ENCODE results near the gene BACH2.
"Not testable (repeated sequence)": the region's sequence is repeated elsewhere in the genome, so short reads cannot be mapped to it uniquely, and the experiment has no call there.

BACH2 gene

DNA sequence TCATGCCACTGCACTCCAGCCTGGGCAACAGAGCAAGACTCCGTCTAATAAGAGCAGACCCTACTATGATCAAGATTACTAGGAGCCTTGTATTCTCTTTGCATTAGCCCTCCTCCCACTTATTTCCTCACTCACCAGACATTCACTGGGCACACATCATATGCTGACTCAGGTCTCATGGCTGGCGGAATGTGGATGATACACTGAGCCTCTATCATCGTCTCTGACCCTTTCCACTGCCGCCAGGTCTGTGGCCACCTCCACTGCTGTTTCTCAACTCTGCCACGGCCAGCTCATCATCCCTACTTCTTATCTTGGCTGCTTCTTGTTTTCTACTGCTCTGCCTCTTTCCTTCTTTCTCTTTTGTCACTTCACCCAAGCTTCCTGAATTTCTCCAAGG is 161.0 kb downstream of the BACH2 start:
- no peak overlapping the region for H3K4me3 ChIP-seq (ENCODE audit: low read depth, low read length)
- TF ChIP-seq, protein P1, sequence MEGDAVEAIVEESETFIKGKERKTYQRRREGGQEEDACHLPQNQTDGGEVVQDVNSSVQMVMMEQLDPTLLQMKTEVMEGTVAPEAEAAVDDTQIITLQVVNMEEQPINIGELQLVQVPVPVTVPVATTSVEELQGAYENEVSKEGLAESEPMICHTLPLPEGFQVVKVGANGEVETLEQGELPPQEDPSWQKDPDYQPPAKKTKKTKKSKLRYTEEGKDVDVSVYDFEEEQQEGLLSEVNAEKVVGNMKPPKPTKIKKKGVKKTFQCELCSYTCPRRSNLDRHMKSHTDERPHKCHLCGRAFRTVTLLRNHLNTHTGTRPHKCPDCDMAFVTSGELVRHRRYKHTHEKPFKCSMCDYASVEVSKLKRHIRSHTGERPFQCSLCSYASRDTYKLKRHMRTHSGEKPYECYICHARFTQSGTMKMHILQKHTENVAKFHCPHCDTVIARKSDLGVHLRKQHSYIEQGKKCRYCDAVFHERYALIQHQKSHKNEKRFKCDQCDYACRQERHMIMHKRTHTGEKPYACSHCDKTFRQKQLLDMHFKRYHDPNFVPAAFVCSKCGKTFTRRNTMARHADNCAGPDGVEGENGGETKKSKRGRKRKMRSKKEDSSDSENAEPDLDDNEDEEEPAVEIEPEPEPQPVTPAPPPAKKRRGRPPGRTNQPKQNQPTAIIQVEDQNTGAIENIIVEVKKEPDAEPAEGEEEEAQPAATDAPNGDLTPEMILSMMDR (IDR thresholded peaks at IDR 0.05; ENCODE audit: insufficient read depth, low read depth, low read length, missing control alignments) = no peak
- no peak for DNase-seq (ENCODE audit: low read depth)

DNA sequence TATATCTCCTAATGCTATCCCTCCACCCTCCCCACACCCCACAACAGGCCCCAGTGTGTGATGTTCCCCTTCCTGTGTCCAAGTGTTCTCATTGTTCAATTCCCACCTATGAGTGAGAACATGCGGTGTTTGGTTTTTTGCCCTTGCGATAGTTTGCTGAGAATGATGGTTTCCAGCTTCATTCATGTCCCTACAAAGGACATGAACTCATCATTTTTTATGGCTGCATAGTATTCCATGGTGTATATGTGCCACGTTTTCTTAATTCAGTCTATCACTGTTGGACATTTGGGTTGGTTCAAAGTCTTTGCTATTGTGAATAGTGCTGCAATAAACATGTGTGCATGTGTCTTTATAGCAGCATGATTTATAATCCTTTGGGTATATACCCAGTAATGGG is 163.0 kb downstream of the BACH2 start:
- not testable (repeated sequence) for DNase-seq (ENCODE audit: low read depth); H3K4me3 ChIP-seq (ENCODE audit: low read depth, low read length)

DNA sequence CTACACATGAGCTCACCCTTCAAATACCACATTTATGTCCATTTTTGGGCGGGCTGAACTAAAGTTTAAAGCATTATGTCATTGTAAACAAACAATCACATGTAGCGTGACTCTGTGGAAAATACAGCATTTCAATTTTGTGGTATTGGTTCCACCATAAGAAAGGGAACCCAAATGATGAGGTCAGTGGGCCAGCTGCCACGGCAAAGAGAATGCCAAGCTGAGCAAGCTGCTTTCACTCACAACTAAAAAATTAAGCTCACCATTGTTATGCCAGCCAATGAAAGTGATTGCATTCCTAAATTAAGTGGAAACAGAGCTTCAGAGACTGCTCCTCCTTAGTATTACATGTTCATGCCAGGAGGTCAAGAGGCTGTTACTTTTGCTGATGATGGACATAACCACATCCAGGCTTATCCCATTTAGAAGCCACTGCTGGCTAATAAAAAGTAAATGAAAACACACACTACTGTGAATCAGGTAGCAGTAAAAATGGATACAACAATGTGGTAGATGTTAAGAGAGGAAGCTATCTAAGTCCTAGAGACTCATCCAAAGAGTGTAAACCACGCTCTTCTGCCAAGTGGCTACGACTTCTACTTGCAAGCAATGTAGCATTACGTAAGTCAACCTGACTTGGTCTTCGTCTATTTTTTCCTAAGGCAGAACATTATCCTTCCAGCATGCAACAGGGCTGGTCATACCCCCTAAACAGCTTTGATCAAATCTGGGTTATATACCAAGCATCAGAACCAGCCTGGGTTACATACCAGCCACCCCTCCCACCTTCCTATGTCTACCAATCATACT is 164.8 kb downstream of the BACH2 start:
- TF ChIP-seq, protein P1 (IDR thresholded peaks at IDR 0.05; ENCODE audit: insufficient read depth, low read depth, low read length, missing control alignments) = no peak
- no peak overlapping the region for H3K4me3 ChIP-seq (ENCODE audit: low read depth, low read length)
- no peak for DNase-seq (ENCODE audit: low read depth)

DNA sequence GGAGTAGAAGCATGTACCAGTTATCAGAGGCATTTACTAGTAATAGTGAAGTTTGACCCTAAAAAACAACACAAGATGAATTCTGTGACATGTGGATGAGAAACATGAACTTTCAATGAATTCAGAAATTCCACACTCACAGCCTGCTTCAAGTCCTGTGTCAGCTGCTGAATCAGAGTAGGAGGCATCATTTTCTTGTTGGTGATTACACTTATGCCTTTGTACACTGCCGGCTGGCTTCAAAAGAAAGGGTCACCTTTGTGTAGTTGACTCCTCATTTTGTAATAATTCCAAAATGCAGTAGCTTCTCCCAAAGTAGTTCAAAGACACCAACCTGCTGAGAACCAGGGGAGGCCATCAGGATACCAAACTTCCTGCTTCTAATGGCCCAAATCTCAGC is 165.5 kb downstream of the BACH2 start:
- H3K4me3 ChIP-seq (ENCODE audit: low read depth, low read length) = no peak overlapping the region
- TF ChIP-seq, protein P1 (IDR thresholded peaks at IDR 0.05; ENCODE audit: insufficient read depth, low read depth, low read length, missing control alignments) = no peak
- no peak for DNase-seq (ENCODE audit: low read depth)

DNA sequence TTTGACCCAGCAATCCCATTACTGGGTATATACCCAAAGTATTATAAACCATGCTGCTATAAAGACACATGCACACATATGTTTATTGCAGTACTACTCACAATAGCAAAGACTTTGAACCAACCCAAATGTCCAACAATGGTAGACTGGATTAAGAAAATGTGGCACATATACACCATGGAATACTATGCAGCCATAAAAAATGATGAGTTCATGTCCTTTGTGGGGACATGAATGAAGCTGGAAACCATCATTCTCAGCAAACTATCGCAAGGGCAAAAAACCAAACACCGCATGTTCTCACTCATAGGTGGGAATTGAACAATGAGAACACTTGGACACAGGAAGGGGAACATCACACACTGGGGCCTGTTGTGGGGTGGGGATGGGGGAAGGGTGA is 168.0 kb downstream of the BACH2 start:
- H3K4me3 ChIP-seq (ENCODE audit: low read depth, low read length); DNase-seq (ENCODE audit: low read depth): not testable (repeated sequence)

DNA sequence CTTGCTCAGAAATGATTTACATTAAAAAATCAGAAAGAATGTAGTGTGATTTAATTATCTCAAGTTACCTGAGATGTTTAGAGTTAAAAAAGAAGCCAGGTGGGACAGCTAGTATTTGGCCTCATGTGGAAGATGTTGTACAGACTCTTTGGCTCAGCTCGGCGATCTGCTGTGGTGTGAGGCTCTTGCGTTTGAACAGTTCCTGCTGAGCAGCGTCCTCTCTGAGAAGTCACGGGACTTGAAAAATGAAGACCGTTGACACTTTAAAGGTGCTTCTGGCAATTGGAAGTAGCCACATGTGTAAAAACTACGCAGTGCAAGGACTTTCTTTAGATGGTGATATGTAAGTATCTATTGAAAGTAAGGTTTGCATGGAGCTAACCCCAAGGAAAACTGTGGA is 169.0 kb downstream of the BACH2 start:
- no peak overlapping the region for H3K4me3 ChIP-seq (ENCODE audit: low read depth, low read length)
- no peak for DNase-seq (ENCODE audit: low read depth)
- TF ChIP-seq, protein P1 (IDR thresholded peaks at IDR 0.05; ENCODE audit: insufficient read depth, low read depth, low read length, missing control alignments) = no peak

DNA sequence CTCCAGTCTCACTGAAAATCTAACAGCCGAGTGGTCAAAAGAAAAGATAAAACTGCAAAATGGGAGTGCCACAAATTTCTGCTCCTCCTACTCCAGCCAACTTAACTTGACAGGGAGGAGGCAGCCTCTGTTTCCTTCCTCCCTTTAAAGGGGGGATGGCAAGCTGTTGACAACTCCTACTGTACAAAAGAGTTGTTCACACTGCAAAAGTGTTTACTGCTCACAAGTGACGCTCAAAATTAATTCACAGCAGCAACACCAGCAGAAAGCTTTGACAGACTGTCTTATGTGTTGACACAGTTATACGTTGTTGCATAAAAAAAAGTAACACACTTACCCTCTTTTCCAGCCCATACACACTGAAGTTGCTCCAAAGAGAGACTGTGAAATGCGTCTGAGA is 169.8 kb downstream of the BACH2 start:
- H3K4me3 ChIP-seq (ENCODE audit: low read depth, low read length) = no peak overlapping the region
- no peak for DNase-seq (ENCODE audit: low read depth)
- TF ChIP-seq, protein P1 (IDR thresholded peaks at IDR 0.05; ENCODE audit: insufficient read depth, low read depth, low read length, missing control alignments) = no peak

DNA sequence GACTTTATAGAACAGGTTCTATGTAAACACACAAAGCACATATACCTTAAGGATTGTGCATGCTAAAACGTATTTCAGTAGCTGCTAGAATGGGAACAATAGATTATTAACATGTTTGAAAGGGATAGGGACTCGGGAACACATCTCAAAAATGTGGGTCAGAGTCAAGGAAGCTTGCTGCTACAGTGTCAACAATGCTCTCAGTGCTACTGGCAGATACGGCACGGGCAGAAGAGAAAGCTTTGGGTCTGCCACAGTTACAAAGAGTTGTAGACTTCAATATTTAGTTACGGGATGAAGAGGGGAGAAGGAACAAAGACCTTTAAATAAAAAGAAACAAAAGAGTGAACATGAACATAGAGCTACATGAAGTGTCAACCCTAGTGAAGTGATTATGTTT is 170.5 kb downstream of the BACH2 start:
- H3K4me3 ChIP-seq (ENCODE audit: low read depth, low read length) = no peak overlapping the region
- DNase-seq (ENCODE audit: low read depth) = no peak
- TF ChIP-seq, protein P1 (IDR thresholded peaks at IDR 0.05; ENCODE audit: insufficient read depth, low read depth, low read length, missing control alignments) = no peak
